Activated CD4-positive, alpha-beta T cell treated with anti-CD3 and anti-CD28 coated beads for 24 hours (primary cell): ENCODE data around the gene PHOSPHO2.
A peak's percentile ranks its signal among the peaks of the same experiment; 100 is the strongest.

Experiments
- DNase-seq, 2 donors: peaks; one replicate each; pipeline ENCODE4 v3.0.0-alpha.2; 2020; ENCODE audit warnings: low read depth in 2 of 2

PHOSPHO2 gene, protein sequence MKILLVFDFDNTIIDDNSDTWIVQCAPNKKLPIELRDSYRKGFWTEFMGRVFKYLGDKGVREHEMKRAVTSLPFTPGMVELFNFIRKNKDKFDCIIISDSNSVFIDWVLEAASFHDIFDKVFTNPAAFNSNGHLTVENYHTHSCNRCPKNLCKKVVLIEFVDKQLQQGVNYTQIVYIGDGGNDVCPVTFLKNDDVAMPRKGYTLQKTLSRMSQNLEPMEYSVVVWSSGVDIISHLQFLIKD

DNA sequence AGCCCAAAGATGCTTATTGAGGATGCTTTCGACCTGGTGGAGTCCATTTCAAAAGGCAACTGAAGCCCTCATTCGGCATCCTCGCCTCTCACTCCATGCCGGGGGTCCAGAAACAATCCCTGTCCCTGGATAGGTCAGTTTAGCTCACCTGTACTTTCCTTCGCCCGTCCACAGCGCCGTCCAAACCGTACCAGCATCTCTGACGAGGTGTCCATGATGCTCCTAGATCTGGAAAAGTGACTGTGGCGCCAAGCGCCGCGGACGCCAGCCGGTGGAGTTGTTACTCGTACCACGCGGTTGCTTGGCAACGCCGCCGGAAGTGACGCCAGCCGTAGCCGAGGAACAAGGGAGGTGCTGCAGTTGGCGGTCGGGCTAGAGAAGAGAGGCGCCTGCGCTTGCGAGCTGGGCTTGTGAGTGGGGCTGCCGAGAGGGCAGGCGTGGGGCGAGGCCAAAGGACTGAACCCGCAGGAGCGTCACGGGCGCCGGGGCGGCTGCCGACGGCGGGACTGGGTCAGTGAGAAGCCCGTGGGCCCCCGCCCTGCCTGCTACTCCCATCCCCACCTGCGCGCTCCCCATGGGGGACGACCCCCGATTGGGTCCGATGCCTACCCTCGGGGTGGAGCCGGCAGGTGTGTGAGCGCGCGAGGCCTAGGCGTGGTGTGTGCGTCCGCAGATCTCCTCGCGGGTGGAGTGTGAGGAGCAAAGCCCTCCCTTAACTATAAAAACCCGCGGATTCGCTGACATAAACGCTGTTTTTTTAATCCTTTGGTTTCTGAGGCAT, at the start of gene PHOSPHO2, which contains the start of gene CFAP210:
Gene PHOSPHO2, plus strand, starts transcription at position 357 of the 781 bp plus-strand sequence. CDS start 6,503 bp downstream, outside the sequence.
Gene CFAP210, minus strand, starts transcription at position 293 of the 781 bp plus-strand sequence. Its CDS starts 78 bp downstream, at position 215.
- peak; percentile 97 to 98 for DNase-seq

DNA sequence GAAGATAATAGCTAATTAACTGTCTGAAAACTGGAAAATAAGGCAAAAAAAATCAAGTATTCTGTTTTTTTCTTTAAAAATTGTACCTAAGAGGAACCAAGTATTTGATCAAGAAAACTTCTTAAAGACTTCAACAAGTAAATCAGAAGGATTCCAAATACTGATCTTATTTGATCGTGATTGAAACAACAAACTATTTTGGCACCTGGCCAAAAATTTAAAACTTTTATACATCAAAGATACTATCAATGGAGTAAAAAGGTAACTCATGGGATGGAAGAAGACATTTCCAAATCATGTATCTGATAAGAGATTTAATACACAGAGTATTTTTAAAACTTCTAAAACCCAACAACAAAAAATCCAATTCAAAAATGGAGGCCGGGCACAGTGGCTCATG, 46.8 kb upstream of the PHOSPHO2 start:
- no peak for DNase-seq

DNA sequence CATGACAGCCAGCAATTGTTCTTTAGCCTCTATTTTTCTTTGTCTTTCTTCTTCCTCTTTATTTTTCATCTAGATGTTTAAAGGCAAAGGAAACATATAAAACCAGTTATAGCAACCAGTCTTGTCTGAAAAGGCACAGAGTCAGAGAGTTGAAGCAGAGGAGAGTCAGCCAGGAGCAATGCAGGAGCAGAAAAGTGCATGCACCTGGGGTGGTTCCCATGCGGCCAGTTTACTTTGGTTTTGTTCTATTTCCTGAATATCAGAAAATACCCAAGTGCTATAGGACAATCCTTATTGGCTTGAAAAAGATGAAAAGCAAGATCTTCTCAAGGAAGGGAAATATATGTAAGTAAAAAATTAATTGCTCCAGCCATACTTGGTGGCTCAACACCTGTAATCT, 45.0 kb upstream of the PHOSPHO2 start:
- no peak for DNase-seq

DNA sequence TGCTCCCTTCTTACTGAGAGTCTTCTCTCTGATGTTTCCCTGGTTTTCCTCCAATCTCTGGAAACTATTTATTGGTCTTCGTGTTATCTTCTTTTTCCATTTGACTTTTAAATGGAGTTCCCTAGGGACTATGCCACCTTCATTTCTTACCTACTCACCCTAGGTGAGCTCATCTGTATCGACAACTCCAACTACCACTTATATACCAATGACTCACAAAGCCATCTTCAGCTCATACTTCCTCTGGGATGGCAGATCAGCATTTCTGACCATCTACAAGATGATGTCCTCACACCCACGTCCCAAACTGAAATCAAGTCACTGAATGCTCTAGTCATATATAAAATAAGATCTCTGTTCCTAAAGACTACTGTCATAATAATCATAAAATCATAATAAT, 40.6 kb upstream of the PHOSPHO2 start:
- no peak for DNase-seq

DNA sequence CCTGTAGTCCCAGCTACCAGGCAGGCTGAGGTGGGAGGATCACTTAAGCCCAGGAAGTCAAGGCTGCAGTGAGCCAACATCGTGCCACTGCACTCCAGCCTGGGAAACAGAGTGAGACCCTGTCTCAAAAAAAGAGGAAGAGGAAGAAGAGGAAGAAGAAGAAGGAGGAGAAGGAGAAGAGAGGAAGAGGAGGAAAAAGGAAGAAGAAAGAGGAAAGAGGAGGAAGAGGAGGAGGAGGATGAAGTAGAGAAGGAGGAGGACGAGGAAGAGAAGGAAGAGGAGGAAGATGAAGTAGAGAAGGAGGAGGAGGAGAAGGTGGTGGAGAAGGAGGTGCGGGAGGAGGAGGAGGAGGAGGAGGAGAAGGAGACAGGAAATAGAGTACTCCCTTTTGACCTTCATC, 38.1 kb upstream of the PHOSPHO2 start:
- no peak for DNase-seq

DNA sequence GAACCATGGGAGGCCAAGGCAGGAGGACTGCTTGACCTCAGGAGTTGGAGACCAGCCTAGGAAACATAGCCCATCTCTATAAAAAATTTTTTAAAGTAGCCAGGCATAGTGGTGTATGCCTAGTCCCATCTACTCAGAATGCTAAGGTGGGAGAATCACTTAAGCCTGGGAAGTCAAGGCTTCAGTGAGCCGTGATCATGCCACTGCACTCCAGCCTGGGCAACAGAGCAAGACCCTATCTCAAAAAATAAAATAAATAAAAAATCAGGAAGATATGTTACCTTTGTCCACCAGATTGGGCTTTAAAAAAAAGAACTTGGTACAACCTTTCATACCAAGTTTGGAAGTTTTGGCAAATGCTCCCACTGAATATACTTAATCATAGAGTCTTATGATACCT, 35.4 kb upstream of the PHOSPHO2 start:
- DNase-seq = no peak

DNA sequence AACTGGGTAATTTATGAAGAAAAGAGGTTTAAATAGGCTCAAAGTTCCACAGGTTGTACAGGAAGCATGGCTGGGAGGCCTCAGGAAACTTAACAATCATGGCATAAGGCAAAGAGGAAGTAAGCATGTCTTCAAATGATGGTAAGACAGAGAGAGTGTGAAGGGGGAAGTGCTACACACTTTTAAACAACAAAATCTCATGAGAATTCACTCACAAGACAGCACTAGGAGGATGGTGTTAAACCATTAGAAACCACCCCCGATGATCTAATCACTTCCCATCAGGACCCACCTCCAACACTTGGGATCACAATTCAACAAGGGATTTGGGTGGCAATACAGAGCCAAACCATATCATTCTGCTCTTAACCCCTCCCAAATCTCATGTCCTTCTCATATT, 34.9 kb upstream of the PHOSPHO2 start:
- no peak for DNase-seq

DNA sequence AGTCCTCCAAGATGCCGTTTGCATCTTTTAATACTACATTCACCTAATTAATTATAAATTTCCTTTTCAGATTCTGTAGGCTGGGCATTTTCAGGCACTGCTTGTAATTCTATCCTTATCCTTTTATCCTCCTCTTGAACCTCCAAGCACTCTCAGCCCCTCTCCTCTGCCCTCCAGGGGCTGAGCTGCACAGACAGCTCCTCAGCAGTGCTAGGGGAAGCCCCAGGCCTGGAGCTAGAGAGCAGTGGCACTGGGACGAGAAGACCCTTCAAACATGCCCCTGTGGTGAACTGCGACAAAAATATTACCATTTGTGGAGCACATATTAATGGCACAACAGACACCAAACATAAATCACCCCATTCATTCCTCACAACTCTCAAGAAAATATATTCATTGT, 33.0 kb upstream of the PHOSPHO2 start:
- DNase-seq = no peak

DNA sequence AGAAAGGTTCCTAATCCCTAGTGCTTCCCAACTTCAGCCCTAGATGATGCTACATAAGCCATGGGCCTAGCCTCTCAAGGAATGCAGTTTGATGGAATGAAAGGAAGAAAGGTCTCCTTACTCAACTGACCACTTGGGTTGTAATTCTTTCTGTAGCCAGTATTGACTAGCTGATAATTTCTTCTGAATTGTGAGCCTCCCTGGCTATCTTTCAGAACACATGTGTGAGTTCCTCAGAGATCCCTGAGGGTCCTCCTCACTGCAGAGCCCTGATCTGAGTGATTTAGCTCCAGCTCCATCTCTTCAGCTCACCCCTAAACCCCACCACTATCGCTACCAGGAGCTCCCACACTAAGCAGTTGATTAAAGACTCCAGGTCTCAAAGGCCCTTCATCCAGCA, 31.5 kb upstream of the PHOSPHO2 start:
- DNase-seq = no peak

DNA sequence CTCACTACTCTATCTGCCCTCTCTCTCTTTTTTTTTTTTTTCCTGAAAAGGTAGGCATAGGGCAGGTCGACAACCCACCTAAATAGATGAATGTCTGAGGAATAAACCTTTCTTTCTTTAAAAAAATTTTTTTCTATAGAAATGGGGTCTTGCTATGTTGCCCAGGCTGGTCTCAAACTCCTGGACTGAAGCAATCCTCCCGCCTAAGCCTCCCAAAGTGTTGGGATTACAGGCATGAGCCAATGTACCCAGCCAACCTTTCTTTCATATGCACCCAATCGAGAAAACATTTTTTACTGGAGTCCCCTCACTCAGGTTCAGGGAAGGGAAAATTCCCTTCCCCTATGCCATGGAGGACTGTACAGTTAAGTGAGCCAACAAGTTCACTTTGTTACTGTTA, 31.0 kb upstream of the PHOSPHO2 start:
- DNase-seq = no peak

DNA sequence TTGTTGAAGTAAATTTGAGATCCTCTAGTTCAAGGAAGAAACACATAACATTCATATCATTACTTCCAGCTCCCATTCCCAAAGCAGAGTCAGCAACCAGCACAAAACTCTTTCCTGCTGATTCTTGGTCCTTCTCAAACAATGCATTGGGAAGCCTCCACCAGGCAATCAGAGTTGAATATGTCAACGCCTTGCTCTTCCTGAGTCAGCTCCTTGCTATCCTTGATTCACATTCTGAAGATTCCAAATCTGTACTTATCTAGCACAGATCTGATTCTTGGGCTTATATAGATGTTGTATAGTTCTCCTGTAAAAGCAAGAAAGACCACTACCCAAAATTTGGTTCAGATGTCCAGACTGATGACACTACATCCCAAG, 29.7 kb upstream of the PHOSPHO2 start:
- no peak for DNase-seq

DNA sequence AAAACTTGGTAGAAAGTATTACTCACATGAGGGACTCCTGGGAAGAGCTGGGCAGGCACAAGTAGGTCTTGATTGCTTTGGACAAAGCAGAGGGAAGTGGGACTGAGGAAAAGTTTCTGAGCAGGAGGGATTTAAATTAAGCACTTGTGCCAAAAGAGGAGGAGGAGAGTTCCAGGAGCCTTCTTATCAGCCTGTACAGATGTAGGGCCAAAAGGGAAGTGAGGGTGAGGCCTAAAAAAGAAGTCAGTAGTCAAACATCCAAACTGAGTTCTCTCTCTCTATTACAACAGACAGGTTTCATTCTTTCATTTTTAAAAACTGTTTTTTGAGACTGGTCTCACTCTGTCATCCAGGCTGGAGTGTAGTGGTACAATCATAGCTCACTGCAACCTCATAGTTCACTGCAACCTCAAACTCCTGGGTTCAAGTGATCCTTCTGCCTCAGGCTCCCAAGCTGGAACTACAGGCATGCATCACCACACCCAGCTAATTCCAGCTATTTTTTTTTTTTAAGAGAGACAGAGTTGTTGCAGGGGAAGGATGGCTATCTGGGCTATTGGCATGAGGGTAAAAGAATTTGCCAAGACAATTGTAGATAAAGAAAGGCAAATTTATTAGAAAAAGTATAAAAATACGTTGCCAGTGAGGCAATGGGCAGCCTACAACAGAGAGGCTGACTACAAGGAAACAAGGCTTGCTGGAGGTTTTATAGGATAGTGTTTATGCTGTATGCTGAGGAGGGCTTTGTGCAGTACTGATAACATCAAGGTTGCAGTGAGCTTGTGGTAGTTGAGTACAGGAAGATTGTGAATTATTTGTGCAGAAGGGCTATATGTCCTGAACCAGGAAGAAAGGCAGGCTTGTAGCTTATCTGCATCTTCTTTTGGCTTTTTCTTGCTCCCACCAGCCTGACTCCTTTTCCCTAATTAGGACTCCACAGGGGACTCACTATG, 29.0 kb upstream of the PHOSPHO2 start:
- no peak for DNase-seq

DNA sequence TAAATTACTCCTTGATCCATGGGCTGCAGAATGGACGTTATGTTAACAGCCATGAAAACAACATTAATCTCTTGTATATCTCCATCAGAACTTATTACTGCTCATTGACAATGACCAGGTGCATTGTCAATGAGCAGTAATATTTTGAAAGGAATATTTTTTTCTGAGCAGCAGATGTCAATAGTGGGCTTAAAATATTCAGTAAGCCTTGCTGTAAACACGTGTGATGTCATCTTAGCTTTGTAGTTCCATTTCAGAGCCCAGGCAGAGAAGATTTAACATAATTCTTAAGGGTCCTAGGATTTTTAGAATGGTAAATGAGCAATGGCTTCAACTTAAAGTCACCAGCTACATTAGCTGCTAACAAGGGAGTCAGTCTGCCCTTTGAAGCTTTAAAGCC, 26.7 kb upstream of the PHOSPHO2 start:
- DNase-seq = no peak

DNA sequence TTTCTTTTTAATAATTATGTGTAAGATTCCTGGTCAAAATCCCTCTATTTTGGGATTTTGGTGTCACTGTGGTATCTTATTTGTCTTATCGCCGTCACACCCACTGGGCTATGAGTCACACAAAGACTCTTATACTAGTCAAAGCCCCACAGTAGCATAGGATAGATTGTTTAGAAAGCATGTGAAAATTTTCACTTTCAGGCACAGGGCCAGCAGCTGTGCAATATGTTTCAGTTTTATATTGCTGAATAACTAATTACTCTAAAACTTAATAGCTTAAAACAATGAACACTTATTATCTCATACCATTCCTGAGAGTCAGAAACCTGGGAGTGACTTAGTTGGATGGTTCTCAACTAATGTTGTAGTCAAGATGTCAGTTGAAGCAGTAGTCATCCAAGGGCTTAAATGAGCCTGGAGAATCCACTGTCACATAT, 24.0 kb upstream of the PHOSPHO2 start:
- no peak for DNase-seq

DNA sequence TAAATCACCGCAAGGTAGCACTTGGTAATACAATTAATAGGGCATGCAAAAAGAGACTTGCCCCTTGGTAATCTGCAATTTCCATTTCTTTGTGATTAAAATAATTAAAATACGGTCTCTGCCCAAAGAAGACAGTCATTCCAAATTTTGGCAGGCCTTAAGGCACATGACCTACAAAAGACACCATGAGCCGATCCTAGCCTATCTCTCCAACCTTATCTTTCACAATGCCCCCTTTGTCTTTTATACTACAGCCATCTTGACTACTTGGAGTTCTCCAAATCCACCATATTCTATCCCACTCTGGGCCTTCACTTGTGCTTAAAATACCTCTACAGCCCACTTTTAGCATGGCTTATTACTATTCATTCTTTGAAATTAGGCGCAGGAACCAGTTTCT, 23.3 kb upstream of the PHOSPHO2 start:
- DNase-seq = no peak

DNA sequence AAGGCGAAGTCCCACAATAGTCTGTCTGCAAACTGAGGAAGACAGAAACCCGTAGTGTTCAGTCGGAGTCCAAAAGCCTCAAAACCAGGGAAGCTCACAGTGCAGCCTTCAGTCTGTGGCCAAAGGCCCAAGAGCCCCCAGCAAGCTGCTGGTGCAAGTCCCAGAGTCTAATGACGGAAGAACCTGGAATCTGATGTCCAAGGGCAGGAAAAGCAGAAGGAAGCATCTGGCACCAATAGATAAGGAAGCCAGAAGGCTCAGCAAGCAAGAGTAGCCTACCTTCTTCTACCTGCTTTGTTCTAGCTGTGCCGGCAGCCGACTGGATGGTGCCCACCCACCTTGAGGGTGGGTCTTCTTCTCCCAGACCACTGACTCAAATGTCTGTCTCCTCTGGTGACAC, 21.9 kb upstream of the PHOSPHO2 start:
- no peak for DNase-seq

DNA sequence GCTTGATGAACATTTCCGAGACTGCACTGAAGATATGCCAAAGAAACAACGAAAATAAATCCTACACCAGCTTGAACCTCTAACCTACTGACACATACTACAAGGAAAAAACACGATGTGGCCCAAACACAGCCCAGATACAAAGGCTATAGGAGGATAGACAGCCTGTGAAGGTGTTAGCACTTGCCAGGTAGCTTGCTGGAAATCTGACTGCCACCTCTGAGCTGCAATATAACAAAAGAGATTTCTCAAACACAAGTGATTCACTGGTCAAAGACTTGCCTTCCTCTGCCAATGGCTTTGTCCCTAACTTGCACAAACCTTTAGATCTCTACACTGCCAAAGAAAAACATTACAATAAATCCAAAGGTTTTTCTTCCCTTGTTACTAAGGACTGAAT, 21.2 kb upstream of the PHOSPHO2 start:
- no peak for DNase-seq

DNA sequence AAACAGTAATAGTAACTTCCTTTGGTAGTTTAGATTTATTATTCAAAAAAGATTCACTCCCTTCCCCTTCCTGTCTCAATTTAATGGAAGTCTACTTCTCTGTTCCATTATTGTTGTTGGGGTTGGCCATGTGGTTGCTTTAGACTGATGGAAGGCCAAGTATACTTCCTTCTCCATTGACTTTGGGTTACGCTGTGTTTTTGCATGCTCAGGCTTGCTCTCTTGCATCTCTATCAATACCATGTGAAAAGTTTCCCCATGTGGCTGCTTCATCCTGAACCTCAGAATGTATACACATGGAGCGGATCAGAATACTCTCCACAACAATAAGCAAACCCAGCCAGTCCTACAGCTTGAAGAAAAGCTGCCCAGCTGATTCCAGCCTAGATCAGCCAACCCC, 20.3 kb upstream of the PHOSPHO2 start:
- DNase-seq = no peak

DNA sequence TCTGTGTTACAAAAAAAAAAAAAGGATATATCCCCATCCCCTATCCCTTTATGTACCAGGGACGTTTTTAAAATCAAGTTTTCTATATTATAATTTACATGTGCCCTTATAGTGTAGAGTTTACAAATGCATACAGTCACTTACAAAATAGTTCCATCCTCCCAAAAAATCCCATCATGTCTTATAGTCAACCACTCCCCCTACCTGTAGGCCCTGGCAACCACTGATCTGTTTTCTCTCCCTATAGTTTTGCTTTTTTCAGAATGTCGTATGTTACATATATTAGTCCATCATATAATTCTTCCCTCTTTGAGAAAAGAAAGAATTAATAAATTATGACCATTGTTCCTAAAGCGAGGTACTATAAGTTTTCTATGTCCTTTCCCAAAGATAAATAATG, 17.9 kb upstream of the PHOSPHO2 start:
- DNase-seq = no peak

DNA sequence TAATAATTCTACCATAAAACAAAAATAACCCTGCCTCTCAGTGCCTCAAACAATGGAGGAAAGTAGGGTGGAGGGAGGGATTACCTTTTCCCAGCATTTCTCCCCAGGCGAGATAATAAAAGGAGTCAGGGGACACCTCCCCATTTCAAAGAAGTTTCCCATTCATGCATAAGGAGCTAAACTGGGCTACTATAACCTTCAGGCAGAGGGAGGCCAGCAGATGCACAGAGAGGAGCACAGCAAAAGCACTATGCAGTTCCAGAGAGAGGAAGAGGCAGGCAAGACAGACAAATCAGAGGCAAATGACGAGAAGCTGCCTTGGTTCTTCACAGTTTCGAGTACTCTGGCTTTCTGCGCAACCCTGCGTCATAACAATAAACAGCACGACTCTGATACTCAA, 17.4 kb upstream of the PHOSPHO2 start:
- no peak for DNase-seq

DNA sequence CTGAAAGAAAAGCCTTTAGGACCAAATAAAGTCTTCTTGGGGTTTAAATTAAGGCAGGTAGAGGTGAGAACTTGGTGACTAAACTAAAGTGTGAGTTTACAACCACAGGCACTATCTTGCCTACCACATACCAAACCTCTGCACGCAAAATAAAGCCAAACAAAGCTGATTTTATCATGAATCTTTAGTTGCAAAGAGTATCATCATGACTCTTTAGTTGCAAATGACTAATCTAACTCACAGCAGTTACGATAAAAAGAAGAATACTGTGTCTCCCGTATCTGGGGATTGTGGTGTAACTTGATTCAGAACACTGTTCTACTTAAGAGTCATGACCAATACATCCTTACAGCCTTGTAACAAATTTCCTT, 11.2 kb upstream of the PHOSPHO2 start:
- no peak for DNase-seq

DNA sequence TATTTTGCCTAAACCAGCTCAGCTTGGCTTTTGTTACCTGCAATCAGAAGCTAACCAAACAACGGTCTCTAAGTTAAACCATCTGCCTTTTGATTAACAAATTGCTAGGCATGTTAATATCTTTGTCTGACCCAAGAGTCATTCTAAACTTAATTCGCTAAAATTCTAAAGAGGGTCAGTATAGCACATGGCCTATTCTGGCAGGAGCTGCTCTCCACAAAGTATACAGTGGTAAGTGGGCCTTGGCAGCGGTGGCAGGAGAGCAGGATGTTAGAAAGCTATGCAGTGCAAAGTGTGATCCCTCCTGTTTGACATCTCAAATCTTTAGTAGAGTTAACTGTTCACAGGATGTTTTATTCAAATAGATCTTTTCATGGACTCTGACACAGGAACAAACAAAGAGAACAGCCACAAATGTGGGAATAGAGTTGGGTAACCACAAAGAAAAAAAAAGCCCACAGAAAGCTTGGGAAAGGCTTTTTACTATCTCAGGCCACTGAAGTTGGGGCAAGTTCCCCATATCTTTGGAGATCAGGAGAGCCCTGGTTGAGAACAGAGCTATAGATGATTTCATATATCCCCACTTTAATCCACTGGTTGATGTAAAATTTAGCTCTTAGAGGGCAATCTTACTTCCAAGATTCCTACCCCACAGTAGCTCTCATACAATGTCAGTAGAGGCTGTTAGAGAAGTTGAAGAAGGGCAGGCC, 10.7 kb upstream of the PHOSPHO2 start:
- no peak for DNase-seq
